CD14-positive monocyte (primary cell): ENCODE results near the gene CYP46A1. TPM values are rescaled to one million over a fixed set of nuclear protein-coding genes. Genes with fewer than 3 reads are reported as not detected.
A peak's percentile ranks its signal among the peaks of the same experiment; 100 is the strongest.

ENCODE experiments used
- DNase-seq, 3 donors: peaks; one replicate each; pipeline ENCODE4 v3.0.0-alpha.2; 2011 to 2022
- H2AFZ ChIP-seq: 2 replicates; pipeline ENCODE4 v1.6.0; 2012; ENCODE audit warnings: mild to moderate bottlenecking, low read depth, low read length, inconsistent platforms; ENCODE audit not compliant: insufficient read depth, poor library complexity, severe bottlenecking
- H3K27ac ChIP-seq, 2 donors: 1 replicate in 1 of 2; 2 replicates in 1 of 2; pipeline ENCODE4 v1.5.1; 2012 to 2013; ENCODE audit warnings: low read length in 2 of 2, control low read depth in 1 of 2, inconsistent platforms in 1 of 2, low read depth in 1 of 2, mild to moderate bottlenecking in 1 of 2
- H3K27me3 ChIP-seq, 2 donors: one replicate each; pipeline versions ENCODE4 v1.6.0 to v1.6.1; 2011 to 2013; ENCODE audit warnings: low read length in 2 of 2; ENCODE audit not compliant: control insufficient read depth in 2 of 2, insufficient read depth in 2 of 2
- H3K36me3 ChIP-seq, 2 donors: replicated peaks in 1 of 2; 1 replicate in 1 of 2; 2 replicates in 1 of 2; pipeline versions ENCODE4 v1.5.1 to v1.6.1; 2012 to 2013; ENCODE audit warnings: low read length in 2 of 2, control low read depth in 1 of 2, inconsistent platforms in 1 of 2, mild to moderate bottlenecking in 1 of 2; ENCODE audit not compliant: insufficient read depth in 2 of 2, control insufficient read depth in 1 of 2
- H3K4me1 ChIP-seq, 2 donors: 1 replicate in 1 of 2; 2 replicates in 1 of 2; pipeline versions ENCODE4 v1.5.1 to v1.6.1; 2012 to 2013; ENCODE audit warnings: low read length in 2 of 2, control low read depth in 1 of 2, inconsistent platforms in 1 of 2, mild to moderate bottlenecking in 1 of 2, moderate library complexity in 1 of 2; ENCODE audit not compliant: insufficient read depth in 2 of 2, control insufficient read depth in 1 of 2
- H3K4me2 ChIP-seq: replicated peaks from 2 replicates; pipeline ENCODE3; 2012; ENCODE audit warnings: low read length, moderate library complexity, mild to moderate bottlenecking; ENCODE audit not compliant: poor library complexity, severe bottlenecking; ENCODE audit errors: extremely low read depth
- H3K4me3 ChIP-seq, 3 experiments: fragments of 200-600 bp in 1 of 3; sonication (generic) in 1 of 3; replicated peaks in 1 of 3; 1 replicate in 2 of 3; 2 replicates in 1 of 3; pipeline ENCODE4 v1.5.1; 2011 to 2013; ENCODE audit warnings: low read length in 3 of 3, mild to moderate bottlenecking in 3 of 3, control low read depth in 2 of 3, low read depth in 2 of 3, inconsistent platforms in 1 of 3, moderate library complexity in 1 of 3
- H3K79me2 ChIP-seq: 2 replicates; pipeline ENCODE4 v1.6.0; 2012; ENCODE audit warnings: mild to moderate bottlenecking, control low read depth, inconsistent platforms, low read length, moderate library complexity; ENCODE audit not compliant: insufficient read depth
- H3K9ac ChIP-seq: 2 replicates; pipeline ENCODE4 v1.6.0; 2017; ENCODE audit warnings: low read length, mild to moderate bottlenecking; ENCODE audit not compliant: insufficient read depth, poor library complexity, severe bottlenecking
- H3K9me3 ChIP-seq, 2 donors: replicated peaks in 1 of 2; 1 replicate in 1 of 2; 2 replicates in 1 of 2; pipeline versions ENCODE4 v1.5.1 to v1.6.1; 2012 to 2013; ENCODE audit warnings: low read length in 2 of 2, control low read depth in 1 of 2; ENCODE audit not compliant: control insufficient read depth in 1 of 2, insufficient read depth in 1 of 2
- H4K20me1 ChIP-seq: 2 replicates; pipeline ENCODE4 v1.6.0; 2012; ENCODE audit warnings: mild to moderate bottlenecking, low read length, control low read depth, moderate library complexity; ENCODE audit not compliant: insufficient read depth
- H3K27ac Mint-ChIP-seq, 7 donors: one replicate each; pipeline ENCODE4 v1.8.0; 2020; ENCODE audit warnings: mild to moderate bottlenecking in 7 of 7, mixed read lengths in 7 of 7, moderate library complexity in 6 of 7, inconsistent platforms in 2 of 7
- H3K27me3 Mint-ChIP-seq, 3 donors: one replicate each; pipeline ENCODE4 v1.8.0; 2021 to 2022; ENCODE audit warnings: low read depth in 3 of 3, mild to moderate bottlenecking in 3 of 3, mixed read lengths in 3 of 3, moderate library complexity in 3 of 3, inconsistent platforms in 1 of 3
- H3K36me3 Mint-ChIP-seq, 2 donors: one replicate each; pipeline ENCODE4 v1.8.0; 2020; ENCODE audit warnings: mixed read lengths in 2 of 2, inconsistent platforms in 1 of 2, mild to moderate bottlenecking in 1 of 2
- H3K4me1 Mint-ChIP-seq: one replicate; pipeline ENCODE4 v1.8.0; 2020; ENCODE audit warnings: mild to moderate bottlenecking, mixed read lengths
- H3K4me3 Mint-ChIP-seq, 2 donors: one replicate each; pipeline ENCODE4 v1.8.0; 2020; ENCODE audit warnings: mild to moderate bottlenecking in 2 of 2, mixed read lengths in 2 of 2, moderate library complexity in 1 of 2
- H3K9me3 Mint-ChIP-seq, 7 donors: one replicate each; pipeline ENCODE4 v1.8.0; 2020 to 2022; ENCODE audit warnings: mixed read lengths in 7 of 7, mild to moderate bottlenecking in 6 of 7, moderate library complexity in 6 of 7, inconsistent platforms in 2 of 7
- whole genome bisulfite sequencing: methylation state at CpG from one replicate; pipeline ENCODE4 v1.1.5; 2013; ENCODE audit warnings: missing lambda C conversion rate; ENCODE audit not compliant: insufficient coverage; 5-methylcytosine and 5-hydroxymethylcytosine counted together
- intact Hi-C, 2 donors: fragments of 100-400 bp; cut with micrococcal nuclease; formaldehyde crosslinking; loops; one replicate each; pipeline versions ENCODE4 v1.15.0 to v1.15.1; 2023
- polyA plus RNA-seq, 3 donors: library from polyadenylated mRNA; depleted of rRNA in 1 of 3; unstranded in 2 of 3; stranded (reverse) in 1 of 3; fragments of 300-500 nt in 2 of 3; fragments of >200 nt in 1 of 3; fragmentation: Illumina TruSeq in 2 of 3; gene quantifications; 1 replicate in 2 of 3; 2 replicates in 1 of 3; pipeline ENCODE4 v1.2.3, GENCODE V29; 2012 to 2021
- TF ChIP-seq, protein P1 (sequence below): fragments of 200-600 bp; IDR thresholded peaks from one replicate; pipeline ENCODE4 v1.8.0; 2022; ENCODE audit warnings: antibody characterized with exemption, mild to moderate bottlenecking

Gene CYP46A1
- polyA plus RNA-seq, 3 donors = not detected

DNA sequence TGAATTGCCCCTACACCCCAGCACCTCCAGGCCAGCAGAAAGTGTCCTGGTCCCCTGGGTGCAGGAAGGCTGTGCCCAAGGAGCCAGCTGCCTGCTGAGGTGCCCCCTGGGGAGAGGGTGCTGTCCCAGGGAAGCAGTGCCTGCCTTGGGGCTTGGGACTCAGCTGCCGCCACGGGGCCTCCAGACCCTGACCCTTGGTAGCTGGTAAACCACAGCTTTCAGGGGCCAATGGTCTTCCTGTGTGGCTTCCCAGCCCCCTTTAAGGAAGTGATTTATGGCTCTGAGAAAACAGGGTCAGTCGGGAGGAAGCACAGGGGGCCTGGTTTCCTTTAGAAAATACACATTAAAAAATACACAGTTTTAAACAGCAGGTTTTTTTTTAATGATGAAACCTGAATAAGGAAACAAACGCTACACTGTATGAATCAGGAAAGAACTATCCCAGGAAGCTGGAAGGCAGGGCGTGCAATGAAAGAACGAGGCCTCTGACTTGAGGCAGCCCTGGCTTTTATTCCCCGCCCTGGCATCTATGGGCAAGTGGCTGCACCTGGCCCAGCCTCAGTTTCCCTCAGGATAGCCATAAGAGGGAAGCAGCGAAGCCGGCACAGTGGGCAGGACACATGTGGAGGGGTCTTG is 68.5 kb downstream of the CYP46A1 start:
- intact Hi-C loops = no loop called here
- H3K4me3 Mint-ChIP-seq = no peak overlapping the region
- no peak overlapping the region for H3K4me2 ChIP-seq
- no peak for DNase-seq
- peaks cover 0 to 22% of the 10 kb centered on the region in 2 donors for H3K27me3 ChIP-seq
- H3K27me3 Mint-ChIP-seq = peaks cover 26 to 42% (median 28%) of the 10 kb centered on the region in 3 donors
- TF ChIP-seq, protein P1, sequence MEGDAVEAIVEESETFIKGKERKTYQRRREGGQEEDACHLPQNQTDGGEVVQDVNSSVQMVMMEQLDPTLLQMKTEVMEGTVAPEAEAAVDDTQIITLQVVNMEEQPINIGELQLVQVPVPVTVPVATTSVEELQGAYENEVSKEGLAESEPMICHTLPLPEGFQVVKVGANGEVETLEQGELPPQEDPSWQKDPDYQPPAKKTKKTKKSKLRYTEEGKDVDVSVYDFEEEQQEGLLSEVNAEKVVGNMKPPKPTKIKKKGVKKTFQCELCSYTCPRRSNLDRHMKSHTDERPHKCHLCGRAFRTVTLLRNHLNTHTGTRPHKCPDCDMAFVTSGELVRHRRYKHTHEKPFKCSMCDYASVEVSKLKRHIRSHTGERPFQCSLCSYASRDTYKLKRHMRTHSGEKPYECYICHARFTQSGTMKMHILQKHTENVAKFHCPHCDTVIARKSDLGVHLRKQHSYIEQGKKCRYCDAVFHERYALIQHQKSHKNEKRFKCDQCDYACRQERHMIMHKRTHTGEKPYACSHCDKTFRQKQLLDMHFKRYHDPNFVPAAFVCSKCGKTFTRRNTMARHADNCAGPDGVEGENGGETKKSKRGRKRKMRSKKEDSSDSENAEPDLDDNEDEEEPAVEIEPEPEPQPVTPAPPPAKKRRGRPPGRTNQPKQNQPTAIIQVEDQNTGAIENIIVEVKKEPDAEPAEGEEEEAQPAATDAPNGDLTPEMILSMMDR = no peak
- no peak overlapping the region for H3K9ac ChIP-seq
- H3K27ac Mint-ChIP-seq = no peak overlapping the region
- no peak overlapping the region for H3K4me3 ChIP-seq
- no peak overlapping the region for H2AFZ ChIP-seq
- no peaks in the 10 kb centered on the region for H4K20me1 ChIP-seq
- peaks cover 2% of the 10 kb centered on the region for H3K4me1 Mint-ChIP-seq
- no peaks in the 10 kb centered on the region for H3K9me3 Mint-ChIP-seq
- WGBS = 0% methylated on average over 6 of the region's 9 CpGs
- H3K4me1 ChIP-seq = no peaks in the 10 kb centered on the region
- no peaks in the 10 kb centered on the region for H3K36me3 Mint-ChIP-seq
- no peaks in the 10 kb centered on the region for H3K36me3 ChIP-seq
- no peaks in the 10 kb centered on the region for H3K9me3 ChIP-seq
- no peak overlapping the region for H3K27ac ChIP-seq
- no peaks in the 10 kb centered on the region for H3K79me2 ChIP-seq

- 28% methylated on average over 14 of the region's 16 CpGs for WGBS
- H3K4me3 Mint-ChIP-seq = peak overlapping the region in 1 of 2 donors; percentile 40
- intact Hi-C loops = no loop called here
- no peaks in the 10 kb centered on the region for H3K4me1 ChIP-seq
- H3K27me3 Mint-ChIP-seq = peaks cover 23 to 39% (median 28%) of the 10 kb centered on the region in 3 donors
- H3K4me2 ChIP-seq = no peak overlapping the region
- H3K36me3 ChIP-seq = no peaks in the 10 kb centered on the region
- no peaks in the 10 kb centered on the region for H3K9me3 ChIP-seq
- no peaks in the 10 kb centered on the region for H3K79me2 ChIP-seq
- peaks cover 2% of the 10 kb centered on the region for H3K4me1 Mint-ChIP-seq
- H4K20me1 ChIP-seq = no peaks in the 10 kb centered on the region
- no peak for DNase-seq
- H3K9me3 Mint-ChIP-seq = no peaks in the 10 kb centered on the region
- TF ChIP-seq, protein P1 = no peak
- H3K4me3 ChIP-seq = no peak overlapping the region
- no peak overlapping the region for H3K27ac ChIP-seq
- no peaks in the 10 kb centered on the region for H3K36me3 Mint-ChIP-seq
- H3K27ac Mint-ChIP-seq = no peak overlapping the region
- H3K27me3 ChIP-seq = peaks cover 0 to 22% of the 10 kb centered on the region in 2 donors
- no peak overlapping the region for H2AFZ ChIP-seq
- no peak overlapping the region for H3K9ac ChIP-seq
Observed at GRCh38 chr14:99753225-99754140, 69.4 kb downstream of the CYP46A1 start.
